ENCODE data around the gene CSNK2A1. TPM values are rescaled to one million over a fixed set of nuclear protein-coding genes. Genes with fewer than 3 reads are reported as not detected.

The CSNK2A1 gene
- total RNA-seq, 1 experiment from 2014 or later = 110 TPM

GRCh38 chr20:440148-440547, 103.4 kb downstream of the CSNK2A1 start:
- peaks cover 64% of the 10 kb centered on the region for H3K36me3 Mint-ChIP-seq (ENCODE audit: insufficient read depth, unreplicated experiment)
- no peak overlapping the region for H3K4me3 Mint-ChIP-seq (ENCODE audit: low read depth, unreplicated experiment)
- H3K27me3 Mint-ChIP-seq (ENCODE audit: unreplicated experiment) = no peaks in the 10 kb centered on the region
- no peak overlapping the region for H3K27ac Mint-ChIP-seq (ENCODE audit: unreplicated experiment)
- no peaks in the 10 kb centered on the region for H3K9me3 Mint-ChIP-seq (ENCODE audit: low read depth, unreplicated experiment)
- no peak for TF ChIP-seq CTCF (IDR thresholded peaks at IDR 0.05; ENCODE audit: unreplicated experiment)
- CTCF ChIA-PET = no interaction called here
- no peaks in the 10 kb centered on the region for H3K4me1 Mint-ChIP-seq (ENCODE audit: low read depth, unreplicated experiment)
- intact Hi-C loops (cut with micrococcal nuclease; ENCODE audit: unreplicated experiment) = no loop called here
- no TSS peak for BruUV-seq (replicated peaks)
- no peak for DNase-seq

GRCh38 chr20:438571-439469, 104.8 kb downstream of the CSNK2A1 start:
- Mint-ChIP-seq H3K27ac (ENCODE audit: unreplicated experiment) (no peak overlapping the region), H3K9me3 (ENCODE audit: low read depth, unreplicated experiment) (no peaks in the 10 kb centered on the region), H3K27me3 (ENCODE audit: unreplicated experiment) (no peaks in the 10 kb centered on the region), H3K36me3 (ENCODE audit: insufficient read depth, unreplicated experiment) (peaks cover 75% of the 10 kb centered on the region), H3K4me3 (ENCODE audit: low read depth, unreplicated experiment) (no peak overlapping the region), H3K4me1 (ENCODE audit: low read depth, unreplicated experiment) (peaks cover under 1% of the 10 kb centered on the region)
- no peak for TF ChIP-seq CTCF (IDR thresholded peaks at IDR 0.05; ENCODE audit: unreplicated experiment)
- intact Hi-C loops (cut with micrococcal nuclease; ENCODE audit: unreplicated experiment) = no loop called here
- no TSS peak for BruUV-seq (replicated peaks)
- CTCF ChIA-PET = no interaction called here
- no peak for DNase-seq

- Mint-ChIP-seq H3K27ac (ENCODE audit: unreplicated experiment) (no peak overlapping the region), H3K9me3 (ENCODE audit: low read depth, unreplicated experiment) (no peaks in the 10 kb centered on the region), H3K4me3 (ENCODE audit: low read depth, unreplicated experiment) (no peak overlapping the region), H3K4me1 (ENCODE audit: low read depth, unreplicated experiment) (peaks cover 9% of the 10 kb centered on the region), H3K27me3 (ENCODE audit: unreplicated experiment) (no peaks in the 10 kb centered on the region), H3K36me3 (ENCODE audit: insufficient read depth, unreplicated experiment) (peaks cover 84% of the 10 kb centered on the region)
- no peak for DNase-seq
- intact Hi-C loops (cut with micrococcal nuclease; ENCODE audit: unreplicated experiment) = no loop called here
- TF ChIP-seq CTCF (IDR thresholded peaks at IDR 0.05; ENCODE audit: unreplicated experiment) = no peak
- CTCF ChIA-PET = no interaction called here
- no TSS peak for BruUV-seq (replicated peaks)
Observed at GRCh38 chr20:437787-438486, 105.7 kb downstream of the CSNK2A1 start.

GRCh38 chr20:436476-436875, 107.1 kb downstream of the CSNK2A1 start:
- no peaks in the 10 kb centered on the region for H3K27me3 Mint-ChIP-seq (ENCODE audit: unreplicated experiment)
- peaks cover 9% of the 10 kb centered on the region for H3K4me1 Mint-ChIP-seq (ENCODE audit: low read depth, unreplicated experiment)
- intact Hi-C loops (cut with micrococcal nuclease; ENCODE audit: unreplicated experiment) = no loop called here
- no peak for DNase-seq
- H3K9me3 Mint-ChIP-seq (ENCODE audit: low read depth, unreplicated experiment) = no peaks in the 10 kb centered on the region
- BruUV-seq (replicated peaks) = TSS peak; percentile 14
- H3K36me3 Mint-ChIP-seq (ENCODE audit: insufficient read depth, unreplicated experiment) = peaks cover 87% of the 10 kb centered on the region
- CTCF ChIA-PET = no interaction called here
- peak overlapping the region; percentile 23 for H3K27ac Mint-ChIP-seq (ENCODE audit: unreplicated experiment)
- TF ChIP-seq CTCF (IDR thresholded peaks at IDR 0.05; ENCODE audit: unreplicated experiment) = no peak
- no peak overlapping the region for H3K4me3 Mint-ChIP-seq (ENCODE audit: low read depth, unreplicated experiment)

All from Calu3 (cell line).